HG02571 (cell line): Measurements from ENCODE around the gene DPH3.
A peak's percentile ranks its signal among the peaks of the same experiment; 100 is the strongest.
"Not testable (repeated sequence)": the region's sequence is repeated elsewhere in the genome, so short reads cannot be mapped to it uniquely, and the experiment has no call there.

Experiments
- ATAC-seq: cut with Tn5 transposase; IDR thresholded peaks from one replicate; pipeline ENCODE4 v1.9.1; 2021; ENCODE audit warnings: mild to moderate bottlenecking, moderate library complexity; ENCODE audit not compliant: unreplicated experiment

DPH3 gene

GRCh38 chr3:16264708-16265454 is at the start of gene DPH3, which contains the start of gene OXNAD1:
DPH3 (minus strand) TSS chr3:16264943; CDS start chr3:16264876, 67 bp downstream.
OXNAD1 (plus strand) TSS chr3:16265212; CDS start chr3:16270953, 5,741 bp downstream.
- ATAC-seq: peak; percentile 99

DNA sequence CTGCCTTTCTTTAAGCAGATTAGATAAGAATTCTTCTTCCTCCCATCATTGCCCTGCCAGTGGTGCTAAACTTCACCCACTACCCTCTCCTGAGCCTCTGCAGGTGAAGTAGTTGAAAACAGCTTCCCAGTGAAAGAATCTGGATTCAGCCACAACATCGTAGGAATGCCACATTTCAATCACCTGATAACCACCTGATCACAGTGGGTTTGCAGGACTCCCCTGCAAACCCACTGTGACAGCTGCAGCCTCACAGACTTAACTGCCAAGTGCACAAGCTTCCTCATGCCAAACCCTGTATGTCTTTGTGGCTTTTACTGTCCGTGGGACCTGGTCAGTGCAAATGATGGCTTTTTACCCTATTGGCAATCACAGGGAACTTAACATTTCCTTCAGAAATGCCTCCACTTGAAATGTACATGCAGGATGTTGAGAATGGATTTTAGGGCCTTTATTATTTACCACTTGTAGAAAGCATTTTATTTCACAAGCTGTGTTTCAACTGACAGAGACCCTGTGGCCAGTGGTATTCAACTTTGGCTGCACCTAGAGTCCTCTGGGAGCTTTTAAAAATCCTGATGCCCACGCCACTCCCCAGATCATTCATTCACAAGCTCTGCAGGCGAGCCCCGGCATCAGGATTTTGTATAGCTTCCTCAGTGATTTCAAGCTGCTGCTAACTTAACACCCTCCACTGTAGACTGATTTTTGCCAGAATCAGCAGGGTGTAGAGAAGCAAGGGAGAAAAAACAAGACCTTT is 49.3 kb upstream of the DPH3 start:
- no peak for ATAC-seq

DNA sequence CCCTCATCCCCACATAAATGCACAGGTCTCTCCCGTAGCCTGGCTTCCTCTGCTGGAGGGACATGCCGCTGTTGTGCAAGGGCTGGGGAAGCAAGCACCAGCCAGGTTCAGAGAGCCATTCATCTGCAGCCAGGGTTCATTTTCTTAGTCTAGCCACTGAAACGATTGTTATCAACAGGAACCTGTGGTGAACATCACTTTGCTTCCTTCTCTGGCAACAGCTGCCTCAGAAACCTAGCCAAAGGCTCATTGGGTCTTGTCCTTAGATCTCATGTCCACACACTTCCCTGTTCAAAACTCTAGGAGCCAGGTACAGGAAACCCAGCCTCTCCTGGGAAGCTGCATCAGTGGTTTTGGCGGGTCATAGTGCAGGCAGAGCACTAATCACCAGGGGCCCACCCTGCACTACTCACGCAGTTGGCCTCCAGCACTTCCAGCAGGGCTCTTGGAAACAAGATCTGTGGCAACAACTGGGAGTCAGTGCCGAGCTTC is 47.3 kb upstream of the DPH3 start:
- no peak for ATAC-seq

GRCh38 chr3:16310486-16310885 is 45.7 kb upstream of the DPH3 start:
- not testable (repeated sequence) for ATAC-seq

GRCh38 chr3:16309558-16309957 is 44.8 kb upstream of the DPH3 start:
- peak; percentile 75 for ATAC-seq

DNA sequence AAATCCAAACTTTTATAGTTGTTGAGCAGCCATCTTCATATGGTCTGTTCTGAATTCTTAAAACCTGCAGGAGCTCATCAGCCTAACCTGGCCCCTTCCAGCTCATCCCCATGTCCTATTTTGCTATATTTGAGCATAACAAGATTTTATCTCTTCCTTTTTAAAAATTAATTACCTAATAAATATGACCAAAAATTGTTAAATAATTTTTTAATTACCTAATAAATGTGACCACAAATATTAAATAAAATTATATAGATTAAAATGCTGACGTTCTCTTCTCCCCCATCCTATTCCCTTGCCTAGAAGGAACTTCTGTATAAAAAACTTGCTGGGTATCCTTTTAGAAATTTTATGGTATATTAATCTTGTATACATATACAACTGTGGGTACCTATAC is 44.0 kb upstream of the DPH3 start:
- no peak for ATAC-seq

DNA sequence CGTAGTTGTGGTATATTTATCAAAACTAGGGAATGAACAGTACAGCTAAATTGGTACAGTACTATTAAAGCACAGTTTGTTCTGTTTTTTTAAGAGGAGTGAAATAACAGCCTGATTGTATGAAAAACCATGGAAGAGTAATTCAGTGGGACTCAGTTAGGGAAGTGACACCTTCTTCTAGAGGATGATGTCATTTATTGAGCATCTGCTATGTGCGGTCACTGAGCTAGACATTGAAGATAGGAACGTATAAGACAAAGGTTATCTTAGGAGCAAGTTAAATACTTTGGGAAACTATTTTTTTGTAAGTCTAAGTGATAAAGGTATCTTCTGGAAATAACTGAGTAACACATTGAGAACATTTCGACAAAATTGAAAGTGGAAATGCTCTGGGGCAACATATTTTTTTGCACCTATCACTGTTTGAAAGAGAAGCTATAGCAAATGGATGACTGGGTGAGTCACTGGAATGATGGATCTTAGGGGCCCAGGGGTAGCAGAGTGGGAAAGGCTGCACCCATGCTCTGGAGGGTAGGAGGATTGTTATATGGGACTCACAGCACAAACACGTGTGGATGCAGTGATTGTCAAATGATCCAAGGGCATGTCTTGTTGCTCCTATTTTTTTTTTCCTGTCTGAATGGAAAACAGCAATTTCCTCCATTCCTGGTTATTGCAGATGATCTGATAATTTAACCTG is 43.2 kb upstream of the DPH3 start:
- no peak for ATAC-seq

GRCh38 chr3:16305111-16305541 is 40.4 kb upstream of the DPH3 start:
- no peak for ATAC-seq

DNA sequence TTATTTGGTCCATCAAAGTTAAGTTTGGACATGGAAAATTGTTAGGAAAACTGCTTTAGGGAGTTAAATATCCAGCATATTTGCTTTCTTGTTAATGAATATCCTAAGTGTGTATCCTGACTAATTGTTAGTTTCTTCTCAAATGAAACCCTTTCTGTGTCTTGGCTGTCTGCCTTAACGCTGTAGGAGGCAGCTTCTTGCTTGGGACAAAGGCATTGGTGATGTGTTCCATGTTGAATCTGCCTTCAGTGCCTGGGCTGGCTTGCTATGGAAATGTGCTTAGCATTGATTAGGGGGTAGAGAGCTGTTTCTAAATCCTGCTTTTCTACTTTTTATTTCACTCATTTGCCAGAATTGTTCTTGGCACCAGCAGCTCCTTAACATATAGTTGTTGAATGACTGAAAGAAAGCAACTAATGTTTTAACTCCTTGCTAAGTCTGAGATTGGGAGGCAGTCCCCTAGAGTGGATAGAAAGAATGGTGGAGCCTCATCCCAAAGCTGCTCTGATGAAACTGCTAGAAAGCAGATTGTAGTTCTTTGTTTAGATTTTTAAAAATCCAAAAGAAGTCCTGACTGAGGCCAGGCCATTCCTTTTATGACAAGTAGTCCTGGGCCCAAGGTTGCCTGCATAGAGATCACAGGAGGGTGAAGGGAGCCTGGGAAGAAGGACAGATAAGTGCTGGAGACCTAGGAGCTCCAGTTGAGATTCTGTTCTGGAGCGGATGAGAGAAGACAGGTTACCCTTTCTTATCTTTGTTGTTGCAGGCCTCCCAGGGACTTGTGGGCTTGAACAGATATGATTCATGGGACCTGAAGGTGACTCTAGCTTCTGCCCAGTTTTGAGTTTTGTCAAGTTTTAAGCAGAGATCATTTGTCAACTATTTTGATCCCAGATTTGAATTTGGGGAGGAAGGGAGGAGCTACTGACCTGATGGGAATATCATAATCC is 39.6 kb upstream of the DPH3 start:
- ATAC-seq: no peak

DNA sequence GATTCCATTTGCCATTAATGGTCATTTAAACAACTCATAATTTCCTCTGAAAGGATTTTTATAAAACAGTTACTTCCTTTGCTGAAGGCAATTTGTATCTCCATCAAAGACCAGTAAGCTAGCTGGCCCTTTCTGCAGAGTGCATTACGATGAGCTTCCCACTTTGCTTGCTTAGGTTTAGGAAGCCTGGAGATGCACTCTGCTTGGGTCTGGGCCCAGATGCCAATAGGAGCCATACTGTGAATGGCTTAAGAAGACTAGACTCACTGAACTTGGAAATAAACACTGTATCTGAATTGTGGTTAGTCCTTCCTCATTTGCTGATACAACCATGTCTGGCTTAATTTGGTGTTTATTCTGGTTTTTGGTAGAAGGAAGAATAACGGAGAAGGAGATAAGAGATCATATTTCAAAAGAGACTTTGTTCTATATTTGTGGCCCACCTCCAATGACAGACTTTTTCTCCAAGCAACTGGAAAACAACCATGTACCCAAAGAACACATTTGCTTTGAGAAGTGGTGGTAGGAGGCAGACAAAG is 38.4 kb upstream of the DPH3 start:
- ATAC-seq: no peak

GRCh38 chr3:16302082-16302631 is 37.4 kb upstream of the DPH3 start:
- no peak for ATAC-seq

DNA sequence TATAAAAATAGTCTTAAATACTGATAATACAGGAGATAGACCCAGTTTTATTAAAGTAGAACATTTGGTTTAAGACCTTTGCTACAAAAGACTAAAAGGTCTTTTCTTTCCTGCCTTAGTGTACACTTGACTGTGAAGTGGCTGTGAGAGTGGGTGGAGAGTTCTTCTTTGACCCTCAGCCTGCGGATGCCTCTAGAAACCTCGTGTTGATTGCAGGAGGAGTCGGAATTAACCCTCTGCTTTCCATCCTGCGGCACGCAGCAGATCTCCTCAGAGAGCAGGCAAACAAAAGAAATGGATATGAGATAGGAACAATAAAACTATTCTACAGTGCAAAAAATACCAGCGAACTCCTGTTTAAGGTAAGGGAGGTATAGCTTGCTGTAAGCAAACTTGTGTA is 36.8 kb upstream of the DPH3 start:
- no peak for ATAC-seq

- no peak for ATAC-seq
These were observed 36.2 kb upstream of the DPH3 start for GRCh38 chr3:16300881-16301359.

GRCh38 chr3:16300307-16300706 is 35.6 kb upstream of the DPH3 start:
- ATAC-seq: no peak

GRCh38 chr3:16299746-16300145 is 35.0 kb upstream of the DPH3 start:
- no peak for ATAC-seq

DNA sequence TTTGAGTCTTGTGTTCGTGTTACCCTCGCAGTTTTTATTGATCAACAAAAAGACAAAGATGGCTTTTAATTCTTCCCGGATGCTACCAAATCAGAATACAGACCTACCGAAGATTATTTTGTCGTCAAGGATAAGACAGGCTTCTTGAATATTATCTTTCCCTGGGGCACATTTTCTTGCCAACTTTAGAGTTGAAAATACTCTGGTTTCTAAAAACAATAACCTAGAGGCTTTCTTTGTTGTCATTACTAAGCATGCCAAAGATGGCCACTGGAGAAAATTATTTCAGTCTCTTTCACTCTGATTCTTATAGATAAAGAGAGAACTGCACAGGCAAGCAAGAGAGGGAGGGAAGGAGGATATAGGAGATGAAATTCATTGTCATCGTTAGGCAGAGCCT is 34.1 kb upstream of the DPH3 start:
- no peak for ATAC-seq

DNA sequence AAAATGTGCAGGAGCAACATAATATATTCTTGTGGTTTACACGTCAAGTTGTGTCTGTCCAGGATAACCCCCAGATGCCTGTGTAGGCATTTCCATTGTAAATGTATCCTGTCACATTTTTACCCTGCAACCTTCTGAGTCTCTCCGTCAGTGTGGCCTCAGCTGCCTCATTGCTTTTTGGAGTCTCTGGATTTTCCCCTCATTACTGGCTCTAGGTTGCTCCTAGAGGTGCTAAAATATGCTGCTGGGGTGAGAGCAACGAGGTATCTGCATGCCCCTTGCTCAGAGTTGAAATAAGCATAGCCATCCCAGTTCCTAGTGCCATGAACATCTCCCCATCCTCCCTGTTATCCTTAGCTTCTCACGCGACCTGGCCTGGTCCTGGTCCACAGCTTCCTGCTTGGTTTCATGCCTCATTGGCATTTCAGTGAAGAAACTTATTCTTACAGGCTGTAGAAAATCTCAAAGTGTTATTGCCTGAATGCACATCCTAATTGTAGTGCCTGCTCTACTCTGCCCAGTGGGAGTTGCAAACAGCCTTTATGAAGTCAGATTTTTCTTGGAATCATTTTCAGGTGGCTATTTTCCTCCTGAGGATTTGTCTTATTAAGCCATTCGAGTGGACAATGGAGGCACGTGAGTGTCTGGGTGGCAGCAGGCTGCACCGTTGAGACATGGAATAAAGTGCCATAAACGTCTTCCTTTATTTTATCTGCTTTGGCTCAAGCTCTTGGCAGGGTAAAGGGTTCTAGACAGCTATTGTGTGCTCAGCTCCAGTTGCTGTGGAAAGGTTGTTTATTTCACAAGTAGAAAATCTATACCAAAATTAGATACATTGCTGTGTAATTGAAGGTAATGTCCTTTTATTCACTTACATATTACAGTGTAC is 33.5 kb upstream of the DPH3 start:
- ATAC-seq: no peak

DNA sequence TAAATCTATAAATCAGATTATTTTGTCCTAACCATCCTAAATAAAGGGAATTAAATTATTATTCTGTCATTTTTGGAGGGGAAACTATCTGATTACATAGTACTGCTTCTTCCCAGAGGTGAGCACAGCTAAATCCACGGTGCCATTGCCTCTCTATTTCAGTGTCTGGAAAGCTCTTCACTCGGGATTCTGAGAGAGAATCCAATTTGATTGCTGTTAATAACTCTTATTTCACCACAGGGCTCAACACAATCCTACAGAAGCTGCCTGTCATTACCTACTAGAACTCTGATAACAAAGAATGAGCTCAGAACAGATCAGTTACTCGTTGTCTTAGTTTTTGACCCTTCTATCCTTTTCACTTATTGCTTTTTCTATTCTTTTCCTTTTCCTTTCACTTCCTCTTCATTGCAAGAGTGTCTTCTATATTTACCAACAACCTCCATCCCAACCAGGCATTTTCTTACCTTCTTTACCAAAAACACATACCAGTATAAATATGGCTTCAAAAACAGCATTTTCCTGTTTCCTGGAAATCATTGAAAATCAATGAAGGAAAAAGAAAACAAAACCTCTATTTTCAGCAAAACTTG is 30.7 kb upstream of the DPH3 start:
- ATAC-seq: no peak
